Measurements from ENCODE around the gene PCDHGA8.
"Not testable (repeated sequence)": the region's sequence is repeated elsewhere in the genome, so short reads cannot be mapped to it uniquely, and the experiment has no call there.

GRCh38 chr5:141415275-141415618 is 22.8 kb downstream of the PCDHGA8 start:
- not testable (repeated sequence) for TF ChIP-seq CTCF (IDR thresholded peaks at IDR 0.05; ENCODE audit: low read depth, low read length, missing input control); FOXA1 (IDR thresholded peaks at IDR 0.05); RAD21 (IDR thresholded peaks at IDR 0.05)

All from liver (tissue), 3 donors.